Karpas-422 (cell line): Measurements from ENCODE around the gene SLC4A2. TPM values are rescaled to one million over a fixed set of nuclear protein-coding genes. Genes with fewer than 3 reads are reported as not detected.

Experiments
- DNase-seq: peaks from one replicate; pipeline ENCODE4 v3.0.0-alpha.2; 2015
- H2AFZ ChIP-seq: fragments of 200-600 bp; sonication (generic); 2 replicates; pipeline ENCODE4 v1.6.1; 2014; ENCODE audit warnings: antibody characterized with exemption, low read length, mixed read lengths
- H3K27ac ChIP-seq: fragments of 200-600 bp; sonication (generic); 2 replicates; pipeline ENCODE4 v1.5.1; 2014; ENCODE audit warnings: mild to moderate bottlenecking, low read length, moderate library complexity
- H3K27me3 ChIP-seq: fragments of 200-600 bp; sonication (generic); 2 replicates; pipeline ENCODE4 v1.6.1; 2014; ENCODE audit warnings: low read length, mixed read lengths
- H3K36me3 ChIP-seq: fragments of 200-600 bp; sonication (generic); 2 replicates; pipeline ENCODE4 v1.6.1; 2014; ENCODE audit warnings: low read length, mixed read lengths; ENCODE audit not compliant: insufficient read depth
- H3K4me1 ChIP-seq: fragments of 200-600 bp; sonication (generic); 2 replicates; pipeline ENCODE4 v1.6.1; 2014; ENCODE audit warnings: mild to moderate bottlenecking, low read length, mixed read lengths
- H3K4me2 ChIP-seq: fragments of 200-600 bp; sonication (generic); 2 replicates; pipeline ENCODE4 v1.6.1; 2014; ENCODE audit warnings: low read length, low read depth, mild to moderate bottlenecking; ENCODE audit not compliant: poor library complexity, severe bottlenecking
- H3K4me3 ChIP-seq: fragments of 200-600 bp; sonication (generic); 2 replicates; pipeline ENCODE4 v1.5.1; 2014; ENCODE audit warnings: mild to moderate bottlenecking, antibody characterized with exemption, low read length, mixed read lengths
- H3K79me2 ChIP-seq: fragments of 200-600 bp; sonication (generic); 2 replicates; pipeline ENCODE4 v1.6.1; 2014; ENCODE audit warnings: mild to moderate bottlenecking, low read length, mixed read lengths
- H3K9ac ChIP-seq: fragments of 200-600 bp; sonication (generic); 2 replicates; pipeline ENCODE4 v1.6.0; 2014; ENCODE audit warnings: low read length
- H3K9me2 ChIP-seq: fragments of 200-600 bp; sonication (generic), shearing (Covaris generic); replicated peaks from 2 replicates; pipeline ENCODE4 v1.6.0; 2014; ENCODE audit warnings: mild to moderate bottlenecking, low read length, moderate library complexity; ENCODE audit not compliant: insufficient read depth
- H3K9me3 ChIP-seq: fragments of 300-700, 200-600 bp; sonication (generic); 2 replicates; pipeline ENCODE4 v1.6.1; 2014; ENCODE audit warnings: low read length, mixed read lengths
- H4K20me1 ChIP-seq: fragments of 200-600 bp; sonication (generic); 2 replicates; pipeline ENCODE4 v1.6.1; 2014; ENCODE audit warnings: mild to moderate bottlenecking, antibody characterized with exemption, low read length, low read depth; ENCODE audit not compliant: insufficient read depth
- total RNA-seq: library from RNA; depleted of rRNA; stranded (reverse); fragments of >200 nt; shearing (Covaris generic); gene quantifications from 2 replicates; pipeline ENCODE4 v1.2.3, GENCODE V29; 2014; ENCODE audit warnings: low replicate concordance

Gene SLC4A2
- total RNA-seq, 1 experiment from 2014 or later, result 35.1 TPM

- no peaks in the 10 kb centered on the region for H4K20me1 ChIP-seq
- peak; percentile 88 for DNase-seq
These were observed 51.7 kb downstream of the SLC4A2 start for GRCh38 chr7:151110941-151111645.

GRCh38 chr7:151113344-151114150, 54.2 kb downstream of the SLC4A2 start:
- no peaks in the 10 kb centered on the region for H3K36me3 ChIP-seq
- H2AFZ ChIP-seq, result no peak overlapping the region
- DNase-seq, result no peak
- no peaks in the 10 kb centered on the region for H3K9me3 ChIP-seq
- H3K9ac ChIP-seq, result no peak overlapping the region
- H3K27me3 ChIP-seq, result no peaks in the 10 kb centered on the region
- no peaks in the 10 kb centered on the region for H3K9me2 ChIP-seq
- H3K4me2 ChIP-seq, result no peak overlapping the region
- H3K27ac ChIP-seq, result no peak overlapping the region
- no peaks in the 10 kb centered on the region for H3K4me1 ChIP-seq
- H4K20me1 ChIP-seq, result no peaks in the 10 kb centered on the region
- no peak overlapping the region for H3K4me3 ChIP-seq
- no peaks in the 10 kb centered on the region for H3K79me2 ChIP-seq

More at GRCh38 chr7:151110941-151111645, 51.7 kb downstream of the SLC4A2 start:
- Histone ChIP-seq H3K9me3 (no peaks in the 10 kb centered on the region), H3K4me3 (no peak overlapping the region), H3K4me2 (no peak overlapping the region), H3K27me3 (no peaks in the 10 kb centered on the region), H3K4me1 (no peaks in the 10 kb centered on the region), H3K9me2 (no peaks in the 10 kb centered on the region), H3K9ac (no peak overlapping the region), H3K27ac (no peak overlapping the region), H3K36me3 (no peaks in the 10 kb centered on the region), H3K79me2 (no peaks in the 10 kb centered on the region), H2AFZ (no peak overlapping the region)

- DNase-seq, result no peak
- H3K4me2 ChIP-seq, result no peak overlapping the region
- H3K36me3 ChIP-seq, result no peaks in the 10 kb centered on the region
- H3K79me2 ChIP-seq, result no peaks in the 10 kb centered on the region
- no peak overlapping the region for H3K9ac ChIP-seq
- H4K20me1 ChIP-seq, result no peaks in the 10 kb centered on the region
- H3K27me3 ChIP-seq, result no peaks in the 10 kb centered on the region
- H3K9me3 ChIP-seq, result no peaks in the 10 kb centered on the region
- H3K9me2 ChIP-seq, result no peaks in the 10 kb centered on the region
- H3K4me1 ChIP-seq, result no peaks in the 10 kb centered on the region
- no peak overlapping the region for H2AFZ ChIP-seq
- no peak overlapping the region for H3K4me3 ChIP-seq
- H3K27ac ChIP-seq, result no peak overlapping the region
These were observed 55.0 kb downstream of the SLC4A2 start for GRCh38 chr7:151114151-151115090.

GRCh38 chr7:151115121-151115835, 55.9 kb downstream of the SLC4A2 start:
- no peaks in the 10 kb centered on the region for H3K4me1 ChIP-seq
- no peak overlapping the region for H3K9ac ChIP-seq
- H3K9me3 ChIP-seq, result no peaks in the 10 kb centered on the region
- no peaks in the 10 kb centered on the region for H4K20me1 ChIP-seq
- H3K4me2 ChIP-seq, result no peak overlapping the region
- H3K36me3 ChIP-seq, result no peaks in the 10 kb centered on the region
- H3K79me2 ChIP-seq, result no peaks in the 10 kb centered on the region
- no peak for DNase-seq
- H3K27ac ChIP-seq, result no peak overlapping the region
- H3K27me3 ChIP-seq, result no peaks in the 10 kb centered on the region
- H2AFZ ChIP-seq, result no peak overlapping the region
- H3K9me2 ChIP-seq, result no peaks in the 10 kb centered on the region
- no peak overlapping the region for H3K4me3 ChIP-seq

- H3K4me2 ChIP-seq, result no peak overlapping the region
- no peaks in the 10 kb centered on the region for H3K9me3 ChIP-seq
- H3K27me3 ChIP-seq, result no peaks in the 10 kb centered on the region
- no peak for DNase-seq
- H3K9me2 ChIP-seq, result no peaks in the 10 kb centered on the region
- no peaks in the 10 kb centered on the region for H3K36me3 ChIP-seq
- H3K9ac ChIP-seq, result no peak overlapping the region
- H4K20me1 ChIP-seq, result no peaks in the 10 kb centered on the region
- H3K27ac ChIP-seq, result no peak overlapping the region
- no peak overlapping the region for H2AFZ ChIP-seq
- H3K79me2 ChIP-seq, result no peaks in the 10 kb centered on the region
- no peaks in the 10 kb centered on the region for H3K4me1 ChIP-seq
- no peak overlapping the region for H3K4me3 ChIP-seq
These were observed 56.5 kb downstream of the SLC4A2 start for GRCh38 chr7:151115836-151116418.

GRCh38 chr7:151116603-151117440, 57.4 kb downstream of the SLC4A2 start:
- H3K4me2 ChIP-seq, result no peak overlapping the region
- H3K36me3 ChIP-seq, result no peaks in the 10 kb centered on the region
- no peaks in the 10 kb centered on the region for H3K9me3 ChIP-seq
- H3K9ac ChIP-seq, result peak overlapping the region; percentile 5; the same call in 1 of the 2 replicates
- no peak overlapping the region for H3K27ac ChIP-seq
- no peaks in the 10 kb centered on the region for H4K20me1 ChIP-seq
- H3K79me2 ChIP-seq, result no peaks in the 10 kb centered on the region
- no peaks in the 10 kb centered on the region for H3K9me2 ChIP-seq
- H2AFZ ChIP-seq, result no peak overlapping the region
- no peak overlapping the region; the same call in 1 of the 2 replicates for H3K4me3 ChIP-seq
- no peak for DNase-seq
- H3K4me1 ChIP-seq, result no peaks in the 10 kb centered on the region
- H3K27me3 ChIP-seq, result no peaks in the 10 kb centered on the region

- H3K27ac ChIP-seq, result no peak overlapping the region
These were observed 58.2 kb downstream of the SLC4A2 start for GRCh38 chr7:151117565-151117964.

More at GRCh38 chr7:151117565-151117964, 58.2 kb downstream of the SLC4A2 start:
- Histone ChIP-seq H3K9me3 (no peaks in the 10 kb centered on the region), H3K36me3 (no peaks in the 10 kb centered on the region), H3K27me3 (no peaks in the 10 kb centered on the region), H3K4me2 (no peak overlapping the region), H3K9me2 (no peaks in the 10 kb centered on the region), H4K20me1 (no peaks in the 10 kb centered on the region), H3K79me2 (no peaks in the 10 kb centered on the region), H3K9ac (peak overlapping the region; percentile 5; the same call in 1 of the 2 replicates), H2AFZ (no peak overlapping the region), H3K4me3 (no peak overlapping the region; the same call in 1 of the 2 replicates), H3K4me1 (no peaks in the 10 kb centered on the region)
- no peak for DNase-seq
